ENCODE data around the gene TUNAR.

Gene TUNAR

DNA sequence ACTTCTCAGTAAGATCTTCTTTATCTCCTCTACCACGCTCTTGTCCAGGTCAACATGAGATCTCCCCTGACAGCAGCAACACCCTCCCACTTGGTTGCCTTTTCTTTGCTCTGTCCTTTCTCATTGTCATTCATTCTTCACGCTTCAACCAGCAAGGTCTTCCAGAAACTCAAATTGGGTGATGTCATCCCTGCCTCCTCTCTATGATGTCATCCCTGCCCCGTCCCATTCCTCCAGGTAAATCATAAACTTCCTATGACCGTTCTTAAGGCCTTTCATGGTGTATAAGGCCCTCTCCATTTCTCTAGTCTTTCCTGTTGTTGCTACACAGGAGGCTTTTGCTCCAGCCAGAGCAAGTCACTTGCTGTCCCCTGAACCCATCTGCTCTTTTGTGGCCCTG lies 17.7 kb upstream of the TUNAR start:
- TF ChIP-seq NFRKB (IDR thresholded peaks at IDR 0.05) (no peak), ELF4 (IDR thresholded peaks at IDR 0.05) (no peak), FOXA1 (IDR thresholded peaks at IDR 0.05) (no peak), SUZ12 (IDR thresholded peaks at IDR 0.05) (no peak), TARDBP (IDR thresholded peaks at IDR 0.05) (no peak), SP1 (IDR thresholded peaks at IDR 0.05) (no peak), BHLHE40 (IDR thresholded peaks at IDR 0.05; ENCODE audit: borderline replicate concordance) (no peak), HDGF (IDR thresholded peaks at IDR 0.05; ENCODE audit: borderline replicate concordance) (no peak), ARNT (IDR thresholded peaks at IDR 0.05) (no peak), ZNF384 (IDR thresholded peaks at IDR 0.05) (no peak)
- POLR2A ChIA-PET = no interaction called here
- no peak for DNase-seq (ENCODE audit: extremely low spot score)
- CTCF ChIA-PET = no interaction called here

DNA sequence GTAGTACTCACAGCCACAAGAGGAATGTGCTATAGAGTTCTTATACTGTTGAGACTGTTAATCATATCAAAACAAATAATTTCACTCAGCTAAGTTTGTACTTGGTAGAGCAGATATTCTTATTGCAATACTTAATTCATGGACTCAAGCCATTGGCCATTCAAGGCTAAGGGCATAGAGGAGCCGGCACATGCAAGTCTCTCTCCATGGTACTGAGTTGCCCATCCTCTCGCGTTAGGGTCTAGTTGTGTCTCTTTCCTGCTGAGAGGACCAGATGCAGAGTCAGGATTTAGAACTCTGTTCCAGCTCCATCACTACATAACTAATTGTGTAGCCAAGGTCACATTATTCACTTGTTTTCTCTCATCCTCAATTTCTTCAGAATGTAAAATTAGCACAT lies 14.4 kb upstream of the TUNAR start:
- ChIA-PET CTCF (no interaction called here), POLR2A (no interaction called here)
- TF ChIP-seq FOXM1 (IDR thresholded peaks at IDR 0.05; ENCODE audit: borderline replicate concordance) (no peak), SUZ12 (IDR thresholded peaks at IDR 0.05) (no peak), FOXA1 (IDR thresholded peaks at IDR 0.05) (no peak), ARNT (IDR thresholded peaks at IDR 0.05) (no peak), CTBP1 (IDR thresholded peaks at IDR 0.05; ENCODE audit: borderline replicate concordance) (no peak), L3MBTL2 (conservative IDR thresholded peaks at IDR 0.05) (no peak), BHLHE40 (IDR thresholded peaks at IDR 0.05; ENCODE audit: borderline replicate concordance) (no peak), LEF1 (IDR thresholded peaks at IDR 0.05; ENCODE audit: borderline replicate concordance) (no peak), FOXK2 (IDR thresholded peaks at IDR 0.05) (no peak), HDGF (IDR thresholded peaks at IDR 0.05; ENCODE audit: borderline replicate concordance) (no peak), ZNF384 (IDR thresholded peaks at IDR 0.05) (no peak), TARDBP (IDR thresholded peaks at IDR 0.05) (no peak), SP1 (IDR thresholded peaks at IDR 0.05) (no peak), ELF4 (IDR thresholded peaks at IDR 0.05) (no peak), NFRKB (IDR thresholded peaks at IDR 0.05) (no peak)
- TF ChIP-seq, protein P1, sequence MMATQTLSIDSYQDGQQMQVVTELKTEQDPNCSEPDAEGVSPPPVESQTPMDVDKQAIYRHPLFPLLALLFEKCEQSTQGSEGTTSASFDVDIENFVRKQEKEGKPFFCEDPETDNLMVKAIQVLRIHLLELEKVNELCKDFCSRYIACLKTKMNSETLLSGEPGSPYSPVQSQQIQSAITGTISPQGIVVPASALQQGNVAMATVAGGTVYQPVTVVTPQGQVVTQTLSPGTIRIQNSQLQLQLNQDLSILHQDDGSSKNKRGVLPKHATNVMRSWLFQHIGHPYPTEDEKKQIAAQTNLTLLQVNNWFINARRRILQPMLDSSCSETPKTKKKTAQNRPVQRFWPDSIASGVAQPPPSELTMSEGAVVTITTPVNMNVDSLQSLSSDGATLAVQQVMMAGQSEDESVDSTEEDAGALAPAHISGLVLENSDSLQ (IDR thresholded peaks at IDR 0.05) = no peak
- DNase-seq (ENCODE audit: extremely low spot score) = no peak

DNA sequence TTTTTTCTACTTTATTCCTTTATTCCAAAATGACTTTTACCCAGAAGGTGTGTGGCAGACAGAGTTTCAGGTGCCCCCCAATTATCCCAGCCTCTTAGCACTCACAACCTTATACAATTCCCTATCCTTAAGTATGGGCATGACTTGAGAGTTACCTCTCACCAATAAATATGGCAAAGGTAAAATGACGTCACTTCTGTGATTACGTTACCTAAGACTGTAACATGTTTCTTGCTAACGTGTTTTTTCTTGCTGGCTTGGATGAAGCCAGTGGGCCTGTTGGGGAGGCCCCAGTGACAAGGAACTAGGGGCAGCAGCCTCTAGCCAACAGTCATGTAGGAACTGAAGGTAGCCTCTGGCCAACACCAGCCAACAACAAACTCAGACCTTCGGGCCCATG lies 13.3 kb upstream of the TUNAR start:
- CTCF ChIA-PET = no interaction called here
- POLR2A ChIA-PET = no interaction called here

DNA sequence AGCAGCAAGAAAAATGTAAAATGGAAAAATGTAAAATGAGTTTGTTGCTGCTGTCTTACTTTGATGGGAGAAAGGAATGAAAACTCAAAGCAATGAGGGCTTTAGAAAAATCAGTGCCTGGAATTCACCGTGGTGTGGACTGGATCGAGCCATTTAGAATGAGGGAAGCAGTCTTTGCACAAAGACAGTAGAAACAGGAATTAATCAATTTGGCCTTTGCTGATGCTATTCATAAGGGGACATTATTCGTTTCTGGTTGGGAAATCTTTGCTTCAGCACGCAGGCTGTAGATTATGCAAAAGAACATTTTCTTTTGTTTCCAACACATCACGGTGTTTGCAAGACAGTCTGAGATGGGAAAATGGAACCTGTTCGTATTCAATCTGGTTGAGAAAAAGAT lies 6.9 kb upstream of the TUNAR start:
- no peak for DNase-seq (ENCODE audit: extremely low spot score)
- TF ChIP-seq TARDBP (IDR thresholded peaks at IDR 0.05) = no peak
- no peak for TF ChIP-seq LEF1 (IDR thresholded peaks at IDR 0.05; ENCODE audit: borderline replicate concordance)
- TF ChIP-seq SUZ12 (IDR thresholded peaks at IDR 0.05) = no peak
- no peak for TF ChIP-seq ZNF384 (IDR thresholded peaks at IDR 0.05)
- no peak for TF ChIP-seq FOXM1 (IDR thresholded peaks at IDR 0.05; ENCODE audit: borderline replicate concordance)
- no peak for TF ChIP-seq ELF4 (IDR thresholded peaks at IDR 0.05)
- TF ChIP-seq CTBP1 (IDR thresholded peaks at IDR 0.05; ENCODE audit: borderline replicate concordance) = no peak
- TF ChIP-seq FOXA1 (IDR thresholded peaks at IDR 0.05) = no peak
- TF ChIP-seq, protein P1 (IDR thresholded peaks at IDR 0.05) = no peak
- no peak for TF ChIP-seq L3MBTL2 (conservative IDR thresholded peaks at IDR 0.05)
- no peak for TF ChIP-seq SP1 (IDR thresholded peaks at IDR 0.05)
- no peak for TF ChIP-seq NFRKB (IDR thresholded peaks at IDR 0.05)
- no peak for TF ChIP-seq FOXK2 (IDR thresholded peaks at IDR 0.05)
- no peak for TF ChIP-seq HDGF (IDR thresholded peaks at IDR 0.05; ENCODE audit: borderline replicate concordance)
- no peak for TF ChIP-seq BHLHE40 (IDR thresholded peaks at IDR 0.05; ENCODE audit: borderline replicate concordance)
- CTCF ChIA-PET = no interaction called here
- POLR2A ChIA-PET = no interaction called here

More for the DNA sequence above, 13.3 kb upstream of the TUNAR start:
- DNase-seq (ENCODE audit: extremely low spot score) = no peak
- TF ChIP-seq FOXK2 (IDR thresholded peaks at IDR 0.05) (no peak), HDGF (IDR thresholded peaks at IDR 0.05; ENCODE audit: borderline replicate concordance) (no peak), CTBP1 (IDR thresholded peaks at IDR 0.05; ENCODE audit: borderline replicate concordance) (no peak), SUZ12 (IDR thresholded peaks at IDR 0.05) (no peak), ARNT (IDR thresholded peaks at IDR 0.05) (no peak)

DNA sequence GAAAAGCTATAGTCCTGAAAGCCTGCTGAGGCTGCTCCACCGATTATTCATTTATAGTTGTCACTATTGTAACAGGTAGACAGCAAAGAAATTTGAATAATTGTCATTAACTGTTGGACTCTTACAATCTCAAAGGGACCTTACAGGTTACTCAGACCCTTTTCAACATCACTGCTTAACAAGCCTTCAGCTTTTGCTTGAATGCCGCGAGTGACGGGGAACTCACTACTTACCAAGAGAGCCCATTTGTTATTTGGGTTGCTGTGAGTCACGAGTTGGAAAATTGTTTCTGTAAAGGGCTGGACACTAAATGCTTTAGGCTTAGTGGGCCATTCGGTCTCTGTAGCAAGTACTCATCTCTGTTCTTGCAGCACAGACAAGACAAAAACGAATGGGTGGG lies 5.9 kb upstream of the TUNAR start:
- DNase-seq (ENCODE audit: extremely low spot score) = no peak
- ChIA-PET POLR2A (no interaction called here), CTCF (no interaction called here)
- no peak for TF ChIP-seq TARDBP (IDR thresholded peaks at IDR 0.05)
- TF ChIP-seq LEF1 (IDR thresholded peaks at IDR 0.05; ENCODE audit: borderline replicate concordance) = no peak
- no peak for TF ChIP-seq BHLHE40 (IDR thresholded peaks at IDR 0.05; ENCODE audit: borderline replicate concordance)
- TF ChIP-seq FOXK2 (IDR thresholded peaks at IDR 0.05) = no peak
- no peak for TF ChIP-seq NFRKB (IDR thresholded peaks at IDR 0.05)
- TF ChIP-seq ZNF384 (IDR thresholded peaks at IDR 0.05) = no peak
- no peak for TF ChIP-seq ARNT (IDR thresholded peaks at IDR 0.05)
- TF ChIP-seq CTBP1 (IDR thresholded peaks at IDR 0.05; ENCODE audit: borderline replicate concordance) = no peak
- TF ChIP-seq L3MBTL2 (conservative IDR thresholded peaks at IDR 0.05) = no peak
- no peak for TF ChIP-seq SUZ12 (IDR thresholded peaks at IDR 0.05)
- no peak for TF ChIP-seq HDGF (IDR thresholded peaks at IDR 0.05; ENCODE audit: borderline replicate concordance)
- no peak for TF ChIP-seq FOXM1 (IDR thresholded peaks at IDR 0.05; ENCODE audit: borderline replicate concordance)
- TF ChIP-seq, protein P1 (IDR thresholded peaks at IDR 0.05) = no peak
- no peak for TF ChIP-seq FOXA1 (IDR thresholded peaks at IDR 0.05)
- no peak for TF ChIP-seq SP1 (IDR thresholded peaks at IDR 0.05)
- TF ChIP-seq ELF4 (IDR thresholded peaks at IDR 0.05) = no peak

DNA sequence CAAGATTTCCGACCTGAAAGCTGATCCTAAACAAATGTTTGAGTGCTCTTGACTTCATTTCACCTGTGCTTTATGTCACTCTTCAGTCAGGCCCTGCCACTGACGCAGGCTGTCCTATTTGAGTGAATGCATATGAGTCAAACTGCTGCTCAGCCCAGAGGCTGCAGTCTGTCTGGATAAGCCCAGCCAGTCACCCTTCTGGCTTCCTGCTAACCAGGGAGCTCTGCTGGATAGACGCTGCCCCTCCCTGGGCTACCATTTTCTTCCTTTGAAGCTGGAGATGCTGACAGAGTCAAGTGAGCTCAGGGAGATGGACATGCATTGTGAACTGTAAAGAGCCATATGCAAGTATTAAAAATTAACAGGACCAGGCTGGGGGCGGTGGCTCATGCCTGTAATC lies 5.1 kb upstream of the TUNAR start:
- POLR2A ChIA-PET = no interaction called here
- TF ChIP-seq HDGF (IDR thresholded peaks at IDR 0.05; ENCODE audit: borderline replicate concordance) (no peak), FOXA1 (IDR thresholded peaks at IDR 0.05) (no peak), FOXK2 (IDR thresholded peaks at IDR 0.05) (no peak), SP1 (IDR thresholded peaks at IDR 0.05) (no peak), FOXM1 (IDR thresholded peaks at IDR 0.05; ENCODE audit: borderline replicate concordance) (no peak), ZNF384 (IDR thresholded peaks at IDR 0.05) (no peak), BHLHE40 (IDR thresholded peaks at IDR 0.05; ENCODE audit: borderline replicate concordance) (no peak), CTBP1 (IDR thresholded peaks at IDR 0.05; ENCODE audit: borderline replicate concordance) (no peak), LEF1 (IDR thresholded peaks at IDR 0.05; ENCODE audit: borderline replicate concordance) (no peak), TARDBP (IDR thresholded peaks at IDR 0.05) (no peak), ELF4 (IDR thresholded peaks at IDR 0.05) (no peak), ARNT (IDR thresholded peaks at IDR 0.05) (no peak), SUZ12 (IDR thresholded peaks at IDR 0.05) (no peak)
- no peak for DNase-seq (ENCODE audit: extremely low spot score)
- CTCF ChIA-PET = no interaction called here
